Stimulated activated CD8-positive, alpha-beta memory T cell treated with anti-CD3 and anti-CD28 coated beads, Interleukin-2, amount 100 ng/mL, for 1 hour (primary cell): ENCODE measurements around the gene SKIC8.

Experiments used
- DNase-seq, 2 donors: peaks; one replicate each; pipeline ENCODE4 v3.0.0-alpha.2; 2020; ENCODE audit warnings: low read depth in 2 of 2

The SKIC8 gene

GRCh38 chr15:78299101-78299930 is at the start of gene SKIC8:
Gene SKIC8 (minus strand): TSS chr15:78299609. CDS start chr15:78295686, 3,923 bp downstream.
- DNase-seq: peak; percentile 75 to 76

- DNase-seq: no peak
Observed at GRCh38 chr15:78347586-78348543, 48.5 kb upstream of the SKIC8 start.

- DNase-seq: no peak
Observed at GRCh38 chr15:78345396-78346125, 46.2 kb upstream of the SKIC8 start.

- no peak for DNase-seq
Observed at GRCh38 chr15:78343276-78344060, 44.1 kb upstream of the SKIC8 start.

GRCh38 chr15:78342021-78342420 is 42.6 kb upstream of the SKIC8 start:
- no peak for DNase-seq

- no peak for DNase-seq
Observed at GRCh38 chr15:78341057-78341987, 41.9 kb upstream of the SKIC8 start.

- DNase-seq: no peak
Observed at GRCh38 chr15:78340231-78341056, 41.0 kb upstream of the SKIC8 start, which contains the start of gene CRABP1. Gene CRABP1 (plus strand): TSS chr15:78340353. CDS start chr15:78340429, 76 bp downstream.

GRCh38 chr15:78339559-78339958 is 40.1 kb upstream of the SKIC8 start:
- no peak for DNase-seq

GRCh38 chr15:78338781-78339180 is 39.4 kb upstream of the SKIC8 start:
- DNase-seq: no peak

- DNase-seq: no peak
Observed at GRCh38 chr15:78335985-78336384, 36.6 kb upstream of the SKIC8 start.

GRCh38 chr15:78334845-78335244 is 35.4 kb upstream of the SKIC8 start:
- DNase-seq: no peak

- no peak for DNase-seq
Observed at GRCh38 chr15:78329625-78330024, 30.2 kb upstream of the SKIC8 start.

- DNase-seq: no peak
Observed at GRCh38 chr15:78327466-78327865, 28.1 kb upstream of the SKIC8 start.

- DNase-seq: no peak
Observed at GRCh38 chr15:78325092-78325843, 25.9 kb upstream of the SKIC8 start.

- no peak for DNase-seq
Observed at GRCh38 chr15:78324144-78324543, 24.7 kb upstream of the SKIC8 start.

- no peak for DNase-seq
Observed at GRCh38 chr15:78323693-78324092, 24.3 kb upstream of the SKIC8 start.

GRCh38 chr15:78322724-78323521 is 23.5 kb upstream of the SKIC8 start:
- no peak for DNase-seq
